NCI-H1105 (cell line): ENCODE results near the gene PKNOX1.
"Not testable (repeated sequence)": the region's sequence is repeated elsewhere in the genome, so short reads cannot be mapped to it uniquely, and the experiment has no call there.

Experiments
- DNase-seq: peaks from one replicate; lab custom pipeline; 2025; lab: John Stamatoyannopoulos, UW

PKNOX1 gene, protein sequence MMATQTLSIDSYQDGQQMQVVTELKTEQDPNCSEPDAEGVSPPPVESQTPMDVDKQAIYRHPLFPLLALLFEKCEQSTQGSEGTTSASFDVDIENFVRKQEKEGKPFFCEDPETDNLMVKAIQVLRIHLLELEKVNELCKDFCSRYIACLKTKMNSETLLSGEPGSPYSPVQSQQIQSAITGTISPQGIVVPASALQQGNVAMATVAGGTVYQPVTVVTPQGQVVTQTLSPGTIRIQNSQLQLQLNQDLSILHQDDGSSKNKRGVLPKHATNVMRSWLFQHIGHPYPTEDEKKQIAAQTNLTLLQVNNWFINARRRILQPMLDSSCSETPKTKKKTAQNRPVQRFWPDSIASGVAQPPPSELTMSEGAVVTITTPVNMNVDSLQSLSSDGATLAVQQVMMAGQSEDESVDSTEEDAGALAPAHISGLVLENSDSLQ

GRCh38 chr21:42973991-42974831, at the start of gene PKNOX1:
Gene PKNOX1, plus strand, starts transcription at chr21:42974562. Its CDS starts 29,820 bp downstream, at chr21:43004382.
- DNase-seq, result peak; percentile 99

DNA sequence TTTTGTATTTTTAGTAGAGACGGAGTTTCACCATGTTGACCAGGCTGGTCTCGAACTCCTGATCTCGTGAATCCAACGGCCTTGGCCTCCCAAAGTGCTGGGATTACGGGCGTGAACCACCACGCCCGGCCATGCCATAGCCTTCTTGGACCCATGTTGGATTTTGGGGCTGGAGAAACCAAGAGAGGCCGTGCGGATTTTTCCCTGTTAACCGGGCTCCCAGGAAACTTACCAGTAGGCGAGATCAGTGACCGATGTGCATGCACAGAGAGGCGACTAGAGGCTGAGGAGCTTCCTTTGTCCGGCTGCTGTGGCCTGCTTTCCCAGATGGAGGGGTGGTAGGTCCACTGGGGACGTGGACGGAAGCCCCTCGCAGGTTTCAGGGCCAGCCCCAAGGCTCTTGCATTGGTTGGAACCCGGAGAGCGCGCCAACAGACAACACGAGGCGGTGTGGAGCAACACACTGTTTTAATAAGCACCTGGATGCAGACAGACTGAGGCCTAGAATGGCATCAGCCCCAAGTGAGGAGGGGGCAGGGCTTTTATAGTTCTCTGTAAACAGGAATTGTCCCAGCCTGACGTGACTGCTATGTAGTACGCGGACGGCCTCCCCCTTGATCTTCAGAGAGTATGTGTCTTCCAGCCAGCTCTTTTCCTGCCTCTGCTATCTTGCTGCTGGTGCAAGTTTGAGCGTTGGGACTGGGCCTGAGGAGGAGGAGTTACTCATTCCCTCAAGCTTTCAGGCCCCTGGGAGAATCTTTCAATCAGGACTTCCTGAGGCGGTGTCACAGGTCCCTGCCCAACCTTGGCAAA, 49.0 kb upstream of the PKNOX1 start, which contains the start of gene ERVH48-1:
ERVH48-1 (minus strand) TSS at position 517 of the 813 bp plus-strand sequence. CDS start 6,624 bp downstream, outside the sequence.
- DNase-seq, result no peak

GRCh38 chr21:42927474-42928200, 46.7 kb upstream of the PKNOX1 start:
- not testable (repeated sequence) for DNase-seq

DNA sequence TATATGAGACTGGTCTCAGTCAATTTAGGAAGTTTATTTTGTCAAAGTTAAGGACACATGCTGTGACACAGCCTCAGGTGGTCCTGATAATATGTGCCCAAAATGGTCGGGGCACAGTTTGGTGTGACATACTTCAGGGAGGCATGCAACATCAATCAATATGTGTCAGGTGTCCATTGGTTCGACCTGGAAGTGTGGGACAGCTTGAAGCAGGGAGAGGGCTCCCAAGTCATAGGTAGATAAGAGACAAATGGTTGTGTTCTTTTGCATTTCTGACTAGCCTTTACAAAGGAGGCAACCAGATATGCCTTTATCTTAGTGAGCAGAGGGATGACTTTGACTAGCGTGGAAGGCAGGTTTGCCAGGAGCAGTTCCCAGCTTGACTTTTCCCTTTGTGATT, 44.4 kb upstream of the PKNOX1 start:
- no peak for DNase-seq

DNA sequence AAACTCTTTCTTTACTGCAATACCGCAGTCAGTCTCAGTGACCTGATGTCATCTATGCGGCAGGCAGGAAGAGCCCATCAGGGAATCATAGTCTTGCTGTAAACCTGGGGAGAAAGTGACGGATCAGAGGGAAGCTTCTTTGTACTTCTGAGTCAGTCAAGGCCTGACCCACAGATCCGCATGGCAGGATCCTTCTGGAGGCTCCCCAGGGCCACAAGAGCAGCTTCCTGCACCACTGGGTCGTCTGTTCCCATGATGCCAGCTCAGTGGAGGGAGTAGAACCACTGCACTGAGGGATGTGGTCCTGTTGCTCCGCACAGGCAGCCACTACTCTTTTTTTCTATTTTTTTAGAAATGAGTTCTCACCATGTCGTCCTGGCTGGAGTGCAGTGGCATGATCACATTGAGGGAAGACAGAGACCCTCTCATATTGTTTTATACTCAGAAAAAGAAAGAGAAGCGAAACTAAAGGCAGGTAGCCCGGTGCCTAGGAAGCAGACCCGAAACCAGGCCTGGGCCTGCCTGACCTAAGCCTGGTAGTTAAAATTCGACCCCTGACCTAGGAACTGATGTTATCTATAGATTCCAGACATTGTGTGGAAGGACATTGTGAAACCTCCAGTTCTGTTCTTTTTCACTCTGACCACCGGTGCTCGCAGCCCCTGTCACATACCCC, 42.7 kb upstream of the PKNOX1 start:
- no peak for DNase-seq

DNA sequence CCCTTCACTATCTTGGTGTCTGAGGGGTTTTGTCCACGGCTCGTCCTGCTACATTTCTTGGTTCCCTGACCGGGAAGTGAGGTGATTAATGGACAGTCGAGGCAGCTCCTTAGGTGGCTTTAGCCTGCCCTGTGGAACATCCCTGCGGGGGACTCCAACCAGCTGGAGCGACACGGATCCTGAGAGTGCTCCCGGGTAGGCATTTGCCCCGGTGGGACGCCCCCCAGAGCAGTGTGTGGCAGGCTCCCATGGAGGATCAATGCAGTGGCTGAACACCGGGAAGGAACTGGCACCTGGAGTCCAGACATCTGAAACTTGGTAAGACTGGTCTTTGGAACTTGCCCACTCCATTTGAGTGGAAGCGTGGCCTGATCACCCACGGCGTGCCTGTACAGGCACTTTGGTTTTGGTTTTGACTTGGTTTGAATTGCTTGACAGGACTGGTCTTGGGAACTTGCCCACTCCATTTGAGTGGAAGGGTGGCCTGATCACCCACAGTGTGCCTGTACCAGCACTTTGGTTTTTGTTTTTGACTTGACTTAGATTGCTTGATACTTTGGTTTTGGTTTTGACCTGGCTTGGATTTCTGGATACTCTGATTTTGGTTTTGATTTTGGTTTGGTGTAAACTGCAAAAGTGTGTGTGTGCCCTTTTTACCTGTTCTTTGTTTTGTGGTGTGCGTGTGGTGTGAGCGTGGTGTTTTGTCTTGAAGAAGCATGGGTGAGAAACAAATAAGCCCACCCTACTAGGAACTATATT, 41.8 kb upstream of the PKNOX1 start:
- DNase-seq, result not testable (repeated sequence)

- DNase-seq, result not testable (repeated sequence)
Measured at GRCh38 chr21:42933137-42933970, 41.0 kb upstream of the PKNOX1 start.

DNA sequence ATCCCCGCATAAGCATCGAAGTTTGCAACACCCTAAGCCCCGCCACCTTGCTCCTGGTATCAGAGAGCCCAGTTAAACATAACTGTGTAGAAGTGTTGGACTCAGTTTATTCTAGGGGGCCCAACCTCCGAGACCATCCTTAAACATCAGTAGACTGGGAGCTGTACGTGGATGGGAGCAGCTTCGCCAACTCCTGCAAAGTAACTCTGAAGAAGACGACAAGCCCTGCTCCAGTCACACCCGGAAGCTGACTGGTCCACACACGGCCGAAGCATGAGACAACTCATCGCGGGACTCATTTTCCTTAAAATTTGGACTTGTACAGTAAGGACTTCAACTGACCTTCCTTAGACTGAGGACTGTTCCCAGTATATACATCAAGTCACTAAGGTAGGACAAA, 40.4 kb upstream of the PKNOX1 start:
- DNase-seq, result not testable (repeated sequence)

- DNase-seq, result not testable (repeated sequence)
Measured at GRCh38 chr21:42936360-42936759, 38.0 kb upstream of the PKNOX1 start.

- DNase-seq, result not testable (repeated sequence)
Measured at GRCh38 chr21:42937034-42937940, 37.1 kb upstream of the PKNOX1 start.

- DNase-seq, result no peak
Measured at GRCh38 chr21:42937960-42938605, 36.3 kb upstream of the PKNOX1 start.

DNA sequence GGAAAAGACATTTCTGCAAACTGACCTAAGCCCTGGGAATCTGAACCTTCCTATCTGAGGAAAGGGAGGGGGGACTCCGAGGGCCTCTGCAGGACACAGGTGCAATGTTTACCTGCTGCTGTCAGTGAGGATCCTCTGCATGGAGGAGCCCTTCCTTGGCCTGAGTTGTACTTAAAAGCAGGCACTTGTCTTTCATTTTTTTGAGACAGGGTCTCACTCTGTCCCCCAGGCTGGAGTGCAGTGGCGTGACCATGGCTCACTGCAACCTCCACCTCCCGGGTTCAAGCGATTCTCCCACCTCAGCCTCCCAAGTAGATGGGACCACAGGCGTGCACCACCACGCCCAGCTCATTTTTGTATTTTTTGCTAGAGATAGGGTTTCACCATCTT, 35.8 kb upstream of the PKNOX1 start:
- not testable (repeated sequence) for DNase-seq

DNA sequence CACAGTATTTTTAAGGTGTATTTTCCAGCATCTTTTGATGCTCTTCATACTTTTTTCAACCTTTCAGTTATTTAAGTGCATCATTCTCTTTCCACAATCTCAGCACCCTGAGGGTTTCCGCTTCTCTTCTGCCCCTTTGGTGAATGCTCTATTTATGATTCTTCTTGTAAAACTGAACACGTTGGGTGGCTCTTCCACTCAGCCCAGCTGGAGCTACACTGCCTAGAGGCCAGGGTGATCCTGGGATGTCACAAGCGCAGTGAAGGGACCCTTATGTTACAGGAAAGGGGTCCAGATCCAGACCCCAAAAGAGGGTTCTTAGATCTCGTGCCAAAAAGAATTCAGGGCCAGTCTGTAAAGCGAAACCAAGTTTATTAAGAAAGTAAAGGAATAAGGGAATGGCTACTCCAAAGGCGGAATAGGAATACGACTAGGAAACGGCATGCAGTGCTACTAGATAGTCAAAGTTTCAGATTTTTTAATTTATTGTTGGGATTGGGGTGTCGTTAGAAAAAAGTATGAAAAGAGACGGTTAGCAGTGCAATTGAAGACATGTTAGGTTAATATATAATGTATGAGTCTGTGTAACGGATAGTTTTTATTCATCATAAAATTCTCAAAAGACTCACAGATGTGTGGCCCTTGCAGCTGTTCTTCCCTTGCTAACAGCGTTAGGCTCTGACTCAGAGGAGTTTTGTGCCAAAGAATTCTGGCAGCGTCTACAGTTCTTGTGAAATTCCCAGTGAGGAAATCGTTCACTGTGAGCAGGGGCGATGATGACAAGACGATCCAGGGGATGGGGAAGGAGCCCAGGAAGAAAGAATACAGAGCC, 34.6 kb upstream of the PKNOX1 start:
- no peak for DNase-seq

GRCh38 chr21:42941696-42942085, 32.7 kb upstream of the PKNOX1 start:
- DNase-seq, result no peak

GRCh38 chr21:42942244-42942643, 32.1 kb upstream of the PKNOX1 start:
- no peak for DNase-seq

DNA sequence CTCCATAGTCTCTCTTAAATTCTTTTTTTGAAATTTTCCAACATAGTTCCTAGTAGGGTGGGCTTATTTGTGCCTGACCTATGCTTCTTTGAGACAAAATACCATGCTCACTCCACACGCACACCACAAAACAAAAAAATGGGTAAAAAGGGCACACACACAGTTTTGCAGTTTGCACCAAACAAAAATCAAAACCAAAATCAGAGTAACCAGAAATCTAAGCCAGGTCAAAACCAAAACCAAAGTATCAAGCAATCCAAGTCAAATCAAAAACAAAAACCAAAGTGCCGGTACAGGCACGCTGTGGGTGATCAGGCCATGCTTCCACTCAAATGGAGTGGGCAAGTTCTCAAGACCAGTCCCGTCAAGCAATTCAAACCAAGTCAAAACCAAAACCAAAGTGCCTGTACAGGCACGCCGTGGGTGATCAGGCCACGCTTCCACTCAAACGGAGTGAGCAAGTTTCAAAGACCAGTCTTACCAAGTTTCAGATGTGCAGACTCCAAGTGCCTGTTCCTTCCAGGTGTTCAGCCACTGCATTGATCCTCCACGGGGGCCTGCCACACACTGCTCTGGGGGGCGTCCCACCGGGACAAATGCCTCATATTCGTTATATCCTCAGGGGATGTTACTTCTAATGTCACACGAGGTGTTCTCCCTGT, 25.1 kb upstream of the PKNOX1 start:
- DNase-seq, result not testable (repeated sequence)
